AG04449 (cell line): ENCODE results near the gene VIPR2.

Source experiments
- CTCF ChIA-PET: fragments of 350-600 bp; formaldehyde crosslinking; extraction: SDS; loops from one replicate; lab custom pipeline; 2021; ENCODE audit warnings: antibody characterized with exemption; lab: Yijun Ruan, JAX
- POLR2A ChIA-PET: fragments of 400-600, 350-600 bp; formaldehyde crosslinking; extraction: SDS; loops from one replicate; lab custom pipeline; 2020; ENCODE audit warnings: antibody characterized with exemption, inconsistent platforms; lab: Yijun Ruan, JAX
- DNase-seq: peaks from one replicate; pipeline ENCODE4 v3.0.0-alpha.2; 2010; ENCODE audit warnings: low read depth, low spot score
- H3K4me3 ChIP-seq: 2 replicates; pipeline ENCODE4 v1.5.1; 2011; ENCODE audit warnings: low read depth, mild to moderate bottlenecking, control low read depth, low read length
- CTCF ChIP-seq: IDR thresholded peaks from one replicate; pipeline ENCODE4 v1.5.1; 2011; ENCODE audit warnings: mild to moderate bottlenecking, moderate library complexity, low read length, control low read depth, inconsistent platforms; ENCODE audit not compliant: insufficient read depth; ENCODE audit errors: missing control alignments

Gene VIPR2

GRCh38 chr7:159122276-159122675 lies 22.4 kb downstream of the VIPR2 start:
- ChIA-PET POLR2A (no interaction called here), CTCF (no interaction called here)
- no peak for TF ChIP-seq CTCF
- DNase-seq = no peak
- H3K4me3 ChIP-seq = no peak overlapping the region

- DNase-seq = no peak
- no peak for TF ChIP-seq CTCF
- no peak overlapping the region for H3K4me3 ChIP-seq
- ChIA-PET CTCF (no interaction called here), POLR2A (no interaction called here)
Measured at GRCh38 chr7:159121476-159121875, 23.2 kb downstream of the VIPR2 start.

GRCh38 chr7:159121068-159121467 lies 23.6 kb downstream of the VIPR2 start:
- ChIA-PET CTCF (no interaction called here), POLR2A (no interaction called here)
- H3K4me3 ChIP-seq = no peak overlapping the region
- DNase-seq = no peak
- TF ChIP-seq CTCF = no peak

GRCh38 chr7:159120540-159120919 lies 24.1 kb downstream of the VIPR2 start:
- CTCF ChIA-PET = no interaction called here
- POLR2A ChIA-PET = no interaction called here
- H3K4me3 ChIP-seq = no peak overlapping the region
- no peak for TF ChIP-seq CTCF
- DNase-seq = no peak

- H3K4me3 ChIP-seq = no peak overlapping the region
- CTCF ChIA-PET = no interaction called here
- DNase-seq = no peak
- POLR2A ChIA-PET = no interaction called here
- TF ChIP-seq CTCF = no peak
Measured at GRCh38 chr7:159119851-159120539, 24.7 kb downstream of the VIPR2 start.

GRCh38 chr7:159119026-159119741 lies 25.5 kb downstream of the VIPR2 start:
- ChIA-PET CTCF (no interaction called here), POLR2A (no interaction called here)
- no peak for TF ChIP-seq CTCF

More at GRCh38 chr7:159119026-159119741, 25.5 kb downstream of the VIPR2 start:
- H3K4me3 ChIP-seq = no peak overlapping the region
- DNase-seq = no peak
